Hindlimb muscle (tissue), 1 donor: ENCODE measurements around the gene SLC38A10. TPM values are rescaled to one million over a fixed set of nuclear protein-coding genes. Genes with fewer than 3 reads are reported as not detected.
A peak's percentile ranks its signal among the peaks of the same experiment; 100 is the strongest.

Source experiments
- DNase-seq: peaks from one replicate; pipeline ENCODE4 v3.0.0-alpha.2; 2013
- polyA plus RNA-seq: library from polyadenylated mRNA; unstranded; fragments of 120-200 nt; gene quantifications from one replicate; pipeline ENCODE4 v1.2.1, GENCODE V29; 2013; ENCODE audit not compliant: insufficient read length

SLC38A10 gene
- polyA plus RNA-seq, 1 donor: 53.2 TPM

GRCh38 chr17:81239714-81240555 lies 55.2 kb downstream of the SLC38A10 start:
- DNase-seq: no peak

- DNase-seq: peak; percentile 99
Measured at GRCh38 chr17:81238815-81239713, 56.0 kb downstream of the SLC38A10 start, which contains the start of the genes NDUFAF8 and TEPSIN. TSS of gene NDUFAF8 (plus strand) at chr17:81239318. CDS start at chr17:81239364, 46 bp downstream. TSS of gene TEPSIN (minus strand) at chr17:81239055. CDS start at chr17:81239033, 22 bp downstream.

GRCh38 chr17:81238490-81238814 lies 56.7 kb downstream of the SLC38A10 start:
- no peak for DNase-seq

DNA sequence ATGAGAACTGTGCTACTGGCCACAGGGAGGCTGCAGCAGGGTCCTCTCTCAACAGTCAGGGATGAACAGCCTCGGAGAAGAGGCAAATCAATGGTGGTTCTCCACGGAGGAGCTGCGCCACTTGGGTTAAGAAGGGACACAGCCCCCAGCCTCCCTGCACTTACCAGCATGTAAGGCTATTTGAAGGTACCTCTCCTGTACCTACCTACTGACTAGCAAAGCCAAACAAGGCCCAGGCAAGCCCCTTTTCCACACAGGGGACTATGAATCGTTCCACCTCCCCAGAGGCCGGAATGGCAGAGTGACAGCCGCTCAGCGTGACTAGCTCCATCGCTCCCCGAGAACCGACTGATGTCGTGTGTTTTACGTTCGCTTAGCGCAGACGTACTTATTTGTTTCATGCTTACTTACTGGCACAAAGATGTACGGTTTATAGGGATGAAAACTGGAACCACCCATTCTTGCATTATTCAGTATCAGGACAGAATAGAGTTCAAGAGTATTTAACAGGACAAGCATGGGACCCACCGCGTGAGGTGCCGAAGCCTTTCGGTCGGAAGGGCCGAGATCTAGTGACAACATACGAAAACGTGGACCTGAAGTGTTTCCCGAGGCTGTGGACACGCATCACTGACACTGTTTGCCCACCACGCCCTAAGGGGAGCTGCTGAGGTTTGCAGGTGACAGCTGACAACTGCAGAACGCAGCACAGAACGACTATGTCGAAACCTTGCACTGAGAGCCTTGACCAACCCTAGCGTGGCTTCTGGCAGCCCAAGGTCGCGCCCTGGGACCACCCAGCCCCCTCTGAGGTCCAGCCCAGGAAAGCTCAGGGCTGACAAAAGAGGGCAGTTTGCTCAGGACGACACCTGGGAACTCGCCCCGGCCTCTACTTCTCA lies 57.3 kb downstream of the SLC38A10 start:
- DNase-seq: no peak

DNA sequence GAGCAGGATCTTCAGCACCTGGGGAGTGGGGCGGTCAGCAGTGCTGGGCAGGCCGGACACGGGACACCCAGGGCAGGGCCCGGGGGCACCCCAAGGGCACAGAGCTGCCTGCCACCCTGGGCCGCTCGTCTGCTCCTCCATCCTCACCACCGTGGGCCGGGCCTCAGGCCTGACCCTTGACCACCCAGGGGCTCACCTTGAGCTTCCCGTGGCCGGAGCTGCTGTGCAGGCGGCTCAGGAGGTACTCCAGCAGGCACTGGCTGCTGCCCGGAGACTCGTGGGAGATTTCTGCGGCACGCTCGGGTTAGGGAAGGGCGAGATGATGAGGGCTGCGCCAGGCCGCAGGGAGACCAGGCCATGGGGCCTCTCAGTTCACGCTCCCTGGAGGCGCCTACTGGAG lies 58.3 kb downstream of the SLC38A10 start:
- no peak for DNase-seq

- DNase-seq: no peak
Measured at GRCh38 chr17:81235822-81236740, 59.0 kb downstream of the SLC38A10 start.

DNA sequence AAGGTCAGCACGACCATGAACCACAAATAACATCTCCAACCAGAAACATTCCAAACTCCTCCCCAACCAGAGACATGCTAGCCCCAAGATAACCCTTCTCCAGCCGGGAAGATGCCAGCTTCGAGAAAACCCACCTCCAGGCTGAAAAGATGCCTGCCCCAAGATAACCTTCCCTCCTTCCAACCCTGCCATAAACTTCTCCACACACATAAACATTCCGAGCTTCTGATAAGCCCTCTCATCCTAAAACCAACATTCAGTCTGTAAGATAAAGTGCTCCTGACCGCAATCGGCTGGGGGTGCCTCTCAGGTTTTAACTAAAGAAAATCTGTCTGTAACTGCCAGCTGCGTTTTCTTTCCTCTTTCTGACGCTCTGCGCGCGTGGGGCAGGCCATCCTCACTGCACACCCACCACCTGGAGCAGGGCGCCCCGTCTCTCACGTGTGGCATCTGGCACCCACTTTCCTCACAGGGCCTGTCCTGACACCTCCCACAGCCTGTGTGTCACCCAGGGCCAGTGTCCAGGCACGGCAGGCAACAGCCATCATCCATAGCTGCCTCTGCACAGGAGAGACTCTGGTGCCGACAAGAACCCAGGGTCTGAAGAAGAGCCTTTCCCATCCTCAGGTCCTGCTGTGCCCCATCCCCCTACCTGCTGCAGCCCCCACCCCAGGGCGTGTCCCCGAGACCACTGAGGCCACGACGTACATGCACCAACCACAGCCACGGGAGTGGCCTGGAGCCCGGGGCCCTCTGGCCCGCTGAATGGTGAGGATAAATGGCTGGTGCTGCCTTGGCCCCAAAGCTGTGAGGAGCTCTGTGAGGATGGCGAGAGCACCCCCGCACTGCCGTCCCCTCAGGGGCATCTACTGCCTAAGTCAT lies 59.9 kb downstream of the SLC38A10 start:
- DNase-seq: no peak

DNA sequence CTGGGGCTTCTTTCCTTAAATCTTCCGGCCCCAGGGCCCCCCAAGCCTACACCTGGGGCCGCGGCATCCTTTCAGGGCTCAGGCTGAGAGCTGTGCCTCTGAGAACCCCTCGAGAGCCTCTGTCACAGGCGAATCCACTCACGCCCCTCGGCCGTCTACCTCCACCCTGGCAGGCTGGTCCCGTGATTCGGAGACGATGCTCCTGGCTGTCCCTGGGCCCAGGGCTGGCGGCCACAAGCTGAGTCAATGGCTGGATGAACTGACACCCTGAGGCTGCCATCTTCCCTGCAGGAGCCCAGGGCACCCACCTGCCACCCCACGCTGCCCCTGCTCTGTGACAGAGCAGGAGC lies 60.6 kb downstream of the SLC38A10 start:
- no peak for DNase-seq

DNA sequence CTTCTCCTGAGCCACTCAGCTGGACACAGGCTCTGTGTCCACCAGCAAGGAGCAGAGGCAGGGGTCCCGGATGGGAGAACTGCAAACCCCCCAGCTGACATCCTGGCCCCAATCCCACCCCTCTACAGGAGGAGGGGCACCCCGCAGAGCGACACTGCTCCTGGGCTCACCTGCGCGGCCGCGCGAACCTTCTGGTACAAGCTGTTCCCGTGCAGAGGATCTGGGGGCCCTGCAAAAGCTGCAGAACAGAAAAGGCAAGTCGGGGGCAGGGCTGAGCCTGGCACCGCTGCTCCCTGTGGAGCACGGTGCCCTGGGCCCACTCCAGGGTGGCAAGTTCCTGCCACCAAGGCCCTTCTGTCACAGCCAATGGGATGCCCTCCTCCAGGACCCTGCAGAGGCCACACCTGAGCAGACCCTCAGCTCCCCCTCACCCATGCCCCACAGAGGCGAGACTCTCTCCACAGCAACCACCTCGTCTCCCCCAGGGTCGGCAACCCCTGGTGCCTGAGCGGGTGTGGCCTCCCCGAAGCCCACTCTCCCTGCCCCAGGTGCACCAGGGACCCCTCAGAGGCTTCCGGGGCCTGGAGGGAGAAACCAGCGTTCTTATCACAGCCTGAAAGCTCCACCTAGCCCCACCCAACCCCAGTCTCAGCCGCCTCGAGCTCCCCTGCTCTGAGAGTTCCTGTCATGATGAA lies 61.1 kb downstream of the SLC38A10 start:
- no peak for DNase-seq

DNA sequence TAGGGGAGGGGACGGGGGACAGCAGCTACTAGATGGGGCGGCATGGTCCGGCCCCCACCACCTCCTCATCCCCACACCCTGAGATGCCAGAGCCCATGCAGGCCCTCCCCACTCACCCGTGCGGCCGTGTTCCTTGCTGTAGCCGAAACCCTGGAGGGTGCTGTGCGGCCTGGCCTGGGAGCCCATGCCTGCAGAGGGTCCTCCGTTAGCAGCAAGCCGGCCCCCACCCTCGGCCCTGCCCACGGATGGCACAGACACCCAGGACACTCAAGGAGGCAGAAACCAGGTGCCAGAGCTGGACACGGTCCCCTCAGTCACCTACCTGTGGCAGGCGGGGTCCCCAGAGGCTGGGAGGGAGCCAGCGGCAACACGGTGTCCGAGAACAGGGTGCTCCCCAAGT lies 61.8 kb downstream of the SLC38A10 start:
- DNase-seq: no peak

GRCh38 chr17:81232616-81233241 lies 62.4 kb downstream of the SLC38A10 start:
- no peak for DNase-seq

DNA sequence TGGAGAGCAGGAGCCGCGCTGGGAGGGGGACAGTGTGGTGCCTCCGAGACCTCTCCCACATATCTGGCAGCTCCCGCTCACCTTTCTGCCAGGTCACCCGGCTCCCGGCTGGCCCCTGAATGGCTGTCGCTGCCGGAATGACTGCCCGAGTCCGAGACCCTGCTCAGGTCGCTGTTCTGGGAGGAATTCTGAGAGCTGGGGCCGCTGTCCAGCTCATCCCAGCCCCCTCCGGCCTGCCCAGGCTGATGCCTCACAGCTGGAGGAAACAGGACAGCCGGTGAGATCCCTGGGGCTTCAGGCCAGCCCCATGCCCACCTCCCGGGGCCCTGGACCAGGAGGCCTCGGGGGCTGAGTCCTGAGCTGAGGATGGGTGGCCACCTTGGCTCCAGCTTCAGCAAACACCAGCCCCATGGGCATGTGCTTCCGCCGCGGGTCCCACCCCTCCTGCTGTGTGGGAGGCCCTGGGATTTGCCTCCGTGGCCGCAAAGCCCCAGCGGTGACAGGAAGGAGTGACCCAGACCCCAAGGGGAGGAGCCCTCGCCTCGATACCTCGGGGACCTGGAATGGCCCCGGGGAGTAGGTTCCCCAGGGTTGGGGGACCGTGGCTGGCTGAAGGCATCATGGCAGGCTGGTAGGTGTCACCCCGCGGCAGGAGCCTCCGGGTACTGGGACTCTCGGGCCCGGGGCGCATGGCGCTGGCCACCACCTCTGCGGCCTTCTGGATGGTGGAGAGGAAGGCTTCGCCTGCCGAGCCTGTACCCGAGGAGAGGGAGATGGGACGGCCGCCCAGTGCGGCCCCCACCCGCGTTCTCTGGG lies 63.1 kb downstream of the SLC38A10 start:
- no peak for DNase-seq

GRCh38 chr17:81231121-81231645 lies 63.9 kb downstream of the SLC38A10 start:
- DNase-seq: no peak

GRCh38 chr17:81230043-81230820 lies 64.9 kb downstream of the SLC38A10 start:
- no peak for DNase-seq

GRCh38 chr17:81229666-81229920 lies 65.5 kb downstream of the SLC38A10 start:
- DNase-seq: no peak

- no peak for DNase-seq
Measured at GRCh38 chr17:81228834-81229665, 66.1 kb downstream of the SLC38A10 start.

- DNase-seq: no peak
Measured at GRCh38 chr17:81228420-81228819, 66.7 kb downstream of the SLC38A10 start.
